ENCODE results near the gene SPPL2A.

- no peak for TF ChIP-seq MAX (IDR thresholded peaks at IDR 0.05; ENCODE audit: insufficient read depth, insufficient read length)
- no peak for TF ChIP-seq POLR2A (IDR thresholded peaks at IDR 0.05; ENCODE audit: low read depth, low read length)
- TF ChIP-seq CTCF (IDR thresholded peaks at IDR 0.05; ENCODE audit: extremely low read depth in 1 of 2, insufficient read depth in 1 of 2, low read depth in 1 of 2, low read length in 2 of 2) = no peak
- TF ChIP-seq EZH2 (IDR thresholded peaks at IDR 0.05; ENCODE audit: borderline replicate concordance, low read depth, low read length, severe bottlenecking) = no peak
- TF ChIP-seq POLR2AphosphoS5 (IDR thresholded peaks at IDR 0.05; ENCODE audit: insufficient read depth, low read depth, low read length) = no peak
- TF ChIP-seq FOS (IDR thresholded peaks at IDR 0.05; ENCODE audit: borderline replicate concordance, insufficient read depth, low read length) = no peak
Observed at GRCh38 chr15:50767332-50767861, 1.9 kb upstream of the SPPL2A start.

Data from endothelial cell of umbilical vein (primary cell).